ENCODE results near the gene PPM1H.
A peak's percentile ranks its signal among the peaks of the same experiment; 100 is the strongest.

The PPM1H gene

DNA sequence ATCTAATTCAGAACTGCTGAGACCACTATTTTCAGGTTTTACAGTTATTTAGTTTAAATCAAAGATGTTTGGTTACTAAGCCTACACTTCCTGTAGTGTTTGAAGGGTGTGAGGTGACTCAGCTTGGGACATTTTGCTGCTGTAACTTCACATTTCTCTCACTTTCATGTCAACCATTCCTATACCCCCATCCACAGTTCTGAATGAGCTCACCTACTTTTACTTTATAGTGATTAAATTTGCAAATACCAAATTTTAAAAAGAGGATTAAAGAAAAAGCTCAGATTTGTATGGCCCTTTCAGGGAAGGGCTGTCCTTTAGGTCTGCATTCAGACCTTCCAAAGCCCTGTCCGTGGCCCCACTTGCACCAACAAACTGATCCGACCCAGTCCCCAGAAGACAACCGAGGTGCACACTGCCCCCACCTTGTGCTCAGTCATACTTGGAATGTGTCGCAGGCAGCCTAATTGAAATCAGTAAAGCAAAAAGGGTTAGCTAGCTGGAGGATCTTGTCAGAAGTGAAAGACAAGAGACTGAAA is 294.0 kb downstream of the PPM1H start:
- peak; percentile 74 for DNase-seq

- DNase-seq: no peak
Observed at GRCh38 chr12:62637679-62638078, 297.3 kb downstream of the PPM1H start.

DNA sequence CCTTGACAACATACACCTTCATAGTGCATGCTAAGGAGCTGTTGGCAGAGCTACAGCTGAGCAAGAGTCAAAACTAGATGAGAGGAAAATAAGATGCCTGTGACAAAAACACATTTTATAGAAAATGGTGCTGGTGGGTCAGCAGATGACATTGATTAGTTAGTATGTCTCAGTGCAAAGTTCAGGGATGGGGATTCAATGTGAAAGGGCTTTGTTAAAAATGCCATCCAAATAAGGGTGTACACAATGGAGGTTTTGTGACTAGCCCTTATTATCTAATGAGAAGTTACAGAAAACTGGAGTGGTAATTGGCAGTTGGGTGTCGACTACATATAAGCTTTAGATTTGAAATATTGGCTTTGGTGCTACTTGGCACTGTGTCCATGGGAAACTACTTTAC is 299.3 kb downstream of the PPM1H start:
- DNase-seq: no peak

DNA sequence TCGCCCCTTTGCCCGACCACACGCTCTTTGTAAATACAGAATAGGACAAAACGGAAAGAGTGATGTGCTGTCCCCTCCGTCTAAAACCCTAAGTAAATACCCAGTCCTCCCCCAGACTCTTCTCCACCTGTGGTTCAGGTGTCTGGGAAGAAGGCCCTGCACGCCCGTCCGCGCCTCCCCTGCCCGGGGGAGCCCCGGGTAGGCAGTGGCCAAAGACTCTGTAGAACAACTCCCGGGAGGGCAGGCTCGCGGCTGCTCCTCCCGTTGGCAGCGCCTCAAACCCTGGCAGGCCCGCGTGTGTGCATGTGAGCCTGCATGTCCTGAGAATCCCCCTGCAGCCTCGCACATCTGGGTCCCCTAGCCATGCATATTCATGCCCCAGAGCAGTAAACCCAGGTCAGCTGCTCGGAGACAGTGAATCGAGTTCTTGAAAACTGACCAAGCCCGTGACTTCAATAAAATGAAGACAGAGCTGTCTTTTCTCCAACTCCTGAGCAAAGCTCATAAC is 302.5 kb downstream of the PPM1H start:
- DNase-seq: peak; percentile 36

- DNase-seq: peak; percentile 94
Observed at GRCh38 chr12:62631471-62632410, 303.2 kb downstream of the PPM1H start.

GRCh38 chr12:62629971-62630739 is 304.8 kb downstream of the PPM1H start:
- no peak for DNase-seq

DNA sequence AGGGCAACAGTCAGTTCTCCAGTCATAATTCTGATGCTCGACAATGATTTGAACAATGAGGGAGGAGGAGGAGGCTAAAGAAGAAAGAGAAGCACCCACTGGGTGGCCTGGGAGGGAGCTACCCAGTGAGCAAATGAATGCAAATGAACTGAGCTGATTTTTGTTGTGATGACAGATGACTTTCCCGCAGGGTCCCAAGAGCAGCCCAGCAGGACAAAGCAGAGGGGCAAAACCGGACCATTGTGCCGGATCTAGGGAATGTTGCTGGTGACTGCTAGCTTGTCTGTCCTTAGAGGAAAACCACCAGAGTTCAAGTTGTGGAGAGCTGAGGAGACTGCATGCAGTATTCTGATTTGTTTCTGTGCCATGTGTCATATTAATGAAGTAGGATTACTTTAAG is 305.5 kb downstream of the PPM1H start:
- no peak for DNase-seq

DNA sequence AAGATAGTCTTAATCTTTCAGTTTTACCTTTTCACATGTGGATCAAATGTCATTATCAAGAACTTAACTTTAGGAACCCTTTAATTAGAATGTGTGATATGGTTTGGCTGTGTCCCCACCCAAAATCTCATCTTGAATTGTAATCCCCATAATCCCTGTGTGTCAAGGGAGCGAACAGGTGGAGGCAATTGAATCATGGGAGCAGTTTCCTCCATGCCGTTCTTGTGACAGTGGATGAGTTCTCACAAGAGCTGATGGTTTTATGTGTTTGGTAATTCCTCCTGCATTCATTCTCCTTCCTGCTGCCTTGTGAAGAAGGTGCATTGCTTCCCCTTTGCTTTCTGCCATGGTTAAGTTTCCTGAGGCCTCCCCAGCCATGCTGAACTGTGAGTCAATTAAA is 307.8 kb downstream of the PPM1H start:
- no peak for DNase-seq

DNA sequence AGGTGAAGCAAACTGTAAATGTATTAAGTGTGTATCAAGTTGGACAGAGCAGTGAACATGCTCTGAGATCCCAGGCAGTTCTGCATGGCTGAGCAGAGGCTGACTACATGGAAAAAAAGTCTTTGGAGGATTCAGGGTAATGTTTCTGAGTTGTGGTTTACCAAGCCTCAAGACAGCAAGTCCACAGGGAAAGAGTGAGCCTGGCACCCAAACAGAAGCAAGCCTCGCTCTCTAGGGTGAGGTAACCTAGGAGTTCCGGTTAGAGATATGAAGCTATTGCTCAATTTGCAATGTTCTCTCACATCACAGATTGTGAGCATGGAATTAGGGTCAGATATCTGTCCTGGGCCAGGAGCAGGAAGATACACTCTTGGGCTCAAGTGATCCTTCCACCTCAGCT is 309.7 kb downstream of the PPM1H start:
- peak; percentile 42 for DNase-seq

GRCh38 chr12:62622177-62622576 is 312.8 kb downstream of the PPM1H start:
- DNase-seq: no peak

GRCh38 chr12:62621101-62621638 is 313.8 kb downstream of the PPM1H start:
- no peak for DNase-seq

- no peak for DNase-seq
Observed at GRCh38 chr12:62618930-62619329, 316.0 kb downstream of the PPM1H start.

GRCh38 chr12:62618319-62618718 is 316.6 kb downstream of the PPM1H start:
- DNase-seq: no peak

- peak; percentile 74 for DNase-seq
Observed at GRCh38 chr12:62613081-62613480, 321.9 kb downstream of the PPM1H start.

- DNase-seq: no peak
Observed at GRCh38 chr12:62606654-62607053, 328.3 kb downstream of the PPM1H start.

GRCh38 chr12:62605981-62606380 is 329.0 kb downstream of the PPM1H start:
- DNase-seq: no peak

GRCh38 chr12:62604871-62605270 is 330.1 kb downstream of the PPM1H start:
- DNase-seq: peak; percentile 50

DNA sequence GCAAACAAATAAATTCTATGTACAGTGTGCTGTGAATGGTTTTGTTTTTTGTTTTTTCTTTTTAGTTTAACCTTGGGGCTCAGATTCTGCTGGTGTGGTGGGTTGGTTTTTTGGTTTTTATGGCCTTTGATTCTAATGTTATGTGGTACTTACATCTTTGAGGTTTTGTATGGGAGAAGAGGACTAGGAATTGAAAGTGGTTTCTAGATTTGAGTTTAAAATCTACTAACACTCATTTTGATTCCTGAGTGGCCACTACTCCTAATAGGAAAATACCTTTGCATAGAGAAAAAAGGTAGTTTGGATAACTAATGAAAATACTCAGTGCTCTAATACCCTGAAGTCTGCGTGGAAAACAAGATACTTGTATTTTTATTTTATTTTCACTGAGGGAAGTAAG is 330.6 kb downstream of the PPM1H start:
- no peak for DNase-seq

DNA sequence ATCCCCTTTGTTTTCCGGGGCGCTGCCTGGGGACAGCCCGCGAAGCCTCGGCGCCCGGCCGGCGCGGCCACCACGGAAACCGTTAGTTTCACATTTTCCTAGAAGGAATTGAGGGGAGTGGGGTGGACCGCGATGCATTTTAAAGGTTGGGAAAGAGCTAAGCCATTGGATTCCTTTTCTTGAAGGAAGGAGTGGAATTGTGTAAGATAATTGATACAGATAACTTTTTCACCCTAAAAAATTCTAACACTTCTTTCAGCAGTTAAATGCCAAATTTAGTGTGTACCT is 331.2 kb downstream of the PPM1H start:
- no peak for DNase-seq

DNA sequence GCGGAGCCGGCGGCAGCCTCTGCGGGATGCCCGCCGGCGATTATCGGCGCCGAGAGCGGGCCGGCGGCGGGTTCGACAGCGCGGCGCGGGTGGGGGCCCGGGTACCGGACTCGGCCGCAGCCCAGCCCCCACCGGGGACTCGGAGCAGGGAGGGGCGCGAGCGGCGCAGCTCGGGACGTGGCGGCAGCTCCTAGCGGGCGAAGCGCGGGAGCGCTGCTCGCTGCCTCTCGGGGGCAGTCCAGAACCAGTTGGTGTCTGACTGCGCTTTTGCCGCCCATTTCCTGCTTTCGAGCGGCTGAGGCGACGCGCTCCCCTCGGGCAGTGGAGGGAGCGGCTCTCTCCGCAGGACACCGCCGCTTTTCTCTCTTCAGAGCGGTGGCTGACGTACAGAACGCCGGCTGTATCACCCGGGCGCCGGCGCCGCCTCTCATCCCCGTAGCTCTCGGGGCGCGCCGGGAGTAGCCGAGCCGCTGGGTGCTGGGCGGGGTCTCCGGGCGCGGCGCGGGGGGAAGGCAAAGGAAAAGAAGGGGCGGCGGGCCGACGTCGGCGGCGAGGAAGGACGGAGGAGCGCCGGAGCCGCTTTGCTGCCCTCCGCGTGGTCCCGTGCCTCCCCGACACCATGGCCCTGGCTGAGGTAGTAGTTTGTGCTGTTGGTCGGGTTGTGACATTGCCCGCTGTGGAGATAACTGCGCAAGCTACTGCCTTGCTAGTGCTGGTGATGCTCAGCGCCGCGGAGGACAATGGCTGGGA is 331.7 kb downstream of the PPM1H start:
- peak; percentile 91 for DNase-seq

GRCh38 chr12:62602255-62603060 is 332.5 kb downstream of the PPM1H start:
- peak; percentile 94 for DNase-seq

DNA sequence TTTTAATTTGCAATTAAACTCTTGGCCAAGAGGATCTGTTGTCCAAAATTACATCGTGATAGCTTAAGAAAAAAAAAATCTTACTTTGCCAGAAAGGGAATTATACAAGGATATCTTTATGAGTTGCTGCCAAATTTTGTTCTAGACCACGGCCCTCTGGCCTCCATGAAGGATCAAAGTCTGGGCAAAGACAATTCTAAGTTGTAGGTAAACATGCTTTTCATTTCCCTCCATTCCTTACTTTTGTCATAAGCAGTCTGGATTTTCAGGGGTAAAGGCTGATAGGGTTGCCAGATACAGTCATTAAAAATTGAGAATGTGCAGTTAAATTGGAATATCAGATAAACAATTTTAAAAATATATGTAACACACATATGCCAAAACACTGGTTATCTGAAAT is 333.2 kb downstream of the PPM1H start:
- no peak for DNase-seq

All from fibroblast of skin of right quadriceps (primary cell).